ENCODE results near the gene PBX4. TPM values are rescaled to one million over a fixed set of nuclear protein-coding genes. Genes with fewer than 3 reads are reported as not detected.

Gene PBX4
- total RNA-seq, 1 experiment from 2014 or later = 2.0 TPM

Other genes with a start within 250 kb of the PBX4 start
- 41.5 and 45.9 TPM in 2 replicates for gene GATAD2A, start 213.0 kb downstream of the PBX4 start, total RNA-seq (2014; rRNA removed; shearing (Covaris generic))
- gene TSSK6, start 103.1 kb downstream of the PBX4 start, total RNA-seq (2014; rRNA removed; shearing (Covaris generic)) = 0.69 and 0.74 TPM in 2 replicates
- gene NDUFA13, start 102.5 kb downstream of the PBX4 start, total RNA-seq (2014; rRNA removed; shearing (Covaris generic)) = 118 and 130 TPM in 2 replicates
- gene YJEFN3, start 89.8 kb downstream of the PBX4 start, total RNA-seq (2014; rRNA removed; shearing (Covaris generic)) = 1.6 and 1.8 TPM in 2 replicates
- gene CILP2, start 80.4 kb downstream of the PBX4 start, total RNA-seq (2014; rRNA removed; shearing (Covaris generic)) = 0.03 TPM in 1 of 2 replicates, not detected in the other
- gene LPAR2, start 9.5 kb upstream of the PBX4 start, total RNA-seq (2014; rRNA removed; shearing (Covaris generic)) = 0.24 TPM in 1 of 2 replicates, not detected in the other
- gene GMIP, start 25.0 kb upstream of the PBX4 start, total RNA-seq (2014; rRNA removed; shearing (Covaris generic)) = 2.9 and 4.3 TPM in 2 replicates
- gene ATP13A1, start 45.0 kb upstream of the PBX4 start, total RNA-seq (2014; rRNA removed; shearing (Covaris generic)) = 138 and 147 TPM in 2 replicates
- 4.2 and 11.2 TPM in 2 replicates for gene ZNF101, start 50.2 kb upstream of the PBX4 start, total RNA-seq (2014; rRNA removed; shearing (Covaris generic))
- gene ZNF14, start 114.4 kb upstream of the PBX4 start, total RNA-seq (2014; rRNA removed; shearing (Covaris generic)) = 1.2 and 2.6 TPM in 2 replicates
- gene ZNF506, start 203.1 kb upstream of the PBX4 start, total RNA-seq (2014; rRNA removed; shearing (Covaris generic)) = 5.8 and 44.6 TPM in 2 replicates
- gene ZNF253, start 247.2 kb upstream of the PBX4 start, total RNA-seq (2014; rRNA removed; shearing (Covaris generic)) = 1.6 and 3.0 TPM in 2 replicates

All from SJSA1 (cell line).